Activated CD8-positive, alpha-beta memory T cell treated with anti-CD3 and anti-CD28 coated beads, Interleukin-2, amount 50 U/mL, for 4 hours (primary cell): ENCODE measurements around the gene DNAJC1.
"Not testable (repeated sequence)": the region's sequence is repeated elsewhere in the genome, so short reads cannot be mapped to it uniquely, and the experiment has no call there.

Experiments used
- DNase-seq: peaks from one replicate; pipeline ENCODE4 v3.0.0-alpha.2; 2020

DNAJC1 gene

DNA sequence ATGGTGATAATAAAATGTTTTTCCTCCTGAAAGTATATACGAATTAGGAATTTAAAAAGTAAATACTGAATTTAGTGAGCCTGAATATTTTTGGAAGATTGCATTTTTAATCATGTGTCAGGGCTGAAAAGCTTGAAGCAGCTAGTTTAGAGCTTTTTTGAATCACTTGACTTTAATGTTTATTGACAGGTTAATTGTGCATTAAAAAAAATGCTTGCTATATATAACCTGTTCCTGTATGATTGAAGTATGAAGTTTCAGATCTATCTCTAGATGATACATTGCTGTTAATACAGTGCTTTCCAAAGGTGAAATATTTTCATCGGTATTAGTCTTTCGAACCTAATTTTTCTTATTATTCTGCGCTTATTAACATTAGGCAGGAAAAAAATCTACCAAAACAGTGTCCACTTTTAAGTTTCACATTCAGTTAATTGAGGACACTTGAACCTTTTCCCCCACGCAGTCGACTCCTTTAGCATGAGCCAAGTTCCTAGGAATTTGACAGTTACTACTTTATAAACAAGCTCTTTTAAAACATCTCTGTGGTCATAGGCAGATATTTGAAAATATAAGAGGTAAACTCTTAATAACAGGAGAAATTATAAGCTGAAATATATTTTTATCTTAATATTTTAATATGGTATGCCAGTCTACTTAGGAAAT, 282.4 kb downstream of the DNAJC1 start:
- no peak for DNase-seq

DNA sequence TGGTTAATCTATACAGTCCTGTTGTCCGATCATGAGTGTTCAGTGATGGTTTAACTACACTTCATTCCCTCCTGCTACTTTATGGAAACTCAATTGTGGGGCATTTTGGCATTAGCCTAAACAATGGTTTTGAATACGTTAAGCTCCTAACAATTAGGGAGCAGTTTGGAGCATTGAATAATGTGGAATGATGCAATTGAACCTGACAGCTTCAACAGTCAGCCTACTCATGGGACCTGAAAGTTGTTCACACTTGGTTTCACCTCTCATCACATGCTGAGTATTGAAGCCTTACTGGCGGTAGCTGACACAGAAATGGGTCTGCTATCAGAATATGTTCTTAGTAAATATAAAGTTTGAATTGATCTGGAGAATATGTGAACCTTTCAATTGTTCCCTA, 283.4 kb downstream of the DNAJC1 start:
- DNase-seq: no peak

GRCh38 chr10:21719502-21719901, 284.0 kb downstream of the DNAJC1 start:
- no peak for DNase-seq

- DNase-seq: not testable (repeated sequence)
These were observed 286.0 kb downstream of the DNAJC1 start for GRCh38 chr10:21717437-21718054.

GRCh38 chr10:21715531-21716195, 287.9 kb downstream of the DNAJC1 start:
- DNase-seq: no peak

DNA sequence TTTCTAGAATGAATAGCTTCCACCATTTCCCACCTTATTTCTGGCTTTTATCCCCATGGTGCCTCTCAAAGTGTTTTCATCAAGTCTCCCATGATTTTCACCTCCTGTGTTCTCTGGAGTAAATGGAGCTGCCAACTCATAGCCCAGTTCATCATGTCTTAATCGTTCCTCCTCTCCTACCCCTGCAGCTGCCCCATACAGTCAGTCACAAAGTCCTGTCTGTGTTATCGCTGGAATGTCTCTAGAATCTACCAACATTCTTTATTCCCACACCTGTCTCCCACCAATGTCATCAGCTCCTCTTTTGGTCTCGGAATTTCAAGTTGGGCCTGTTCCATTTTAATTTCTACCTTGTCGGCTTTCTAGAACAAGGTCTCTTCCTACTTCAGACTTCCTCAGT, 290.6 kb downstream of the DNAJC1 start:
- no peak for DNase-seq

DNA sequence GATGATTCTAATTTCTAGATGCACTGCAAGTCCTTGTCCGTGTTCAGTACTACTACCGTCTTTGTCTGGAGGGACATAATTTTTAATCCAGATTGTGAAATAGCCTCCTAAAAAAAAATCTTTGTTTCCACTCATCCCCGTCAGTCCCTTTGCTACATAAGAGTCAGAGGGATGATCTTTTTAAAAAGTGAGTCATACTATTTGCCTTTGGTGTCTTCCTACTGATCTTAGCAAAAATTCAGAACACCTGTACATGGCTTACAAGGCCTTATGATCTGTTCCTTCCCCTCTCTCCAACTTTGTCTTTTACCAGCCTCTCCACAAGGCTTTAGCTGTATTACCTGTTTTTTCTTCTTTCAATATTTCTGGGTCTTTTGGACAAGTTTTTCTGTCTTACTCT, 296.0 kb downstream of the DNAJC1 start:
- DNase-seq: no peak
